HG03139 (cell line): ENCODE results near the gene UGT2B10.

Experiments used
- ATAC-seq: cut with Tn5 transposase; IDR thresholded peaks from one replicate; pipeline ENCODE4 v1.9.1; 2021; ENCODE audit not compliant: unreplicated experiment

Gene UGT2B10

DNA sequence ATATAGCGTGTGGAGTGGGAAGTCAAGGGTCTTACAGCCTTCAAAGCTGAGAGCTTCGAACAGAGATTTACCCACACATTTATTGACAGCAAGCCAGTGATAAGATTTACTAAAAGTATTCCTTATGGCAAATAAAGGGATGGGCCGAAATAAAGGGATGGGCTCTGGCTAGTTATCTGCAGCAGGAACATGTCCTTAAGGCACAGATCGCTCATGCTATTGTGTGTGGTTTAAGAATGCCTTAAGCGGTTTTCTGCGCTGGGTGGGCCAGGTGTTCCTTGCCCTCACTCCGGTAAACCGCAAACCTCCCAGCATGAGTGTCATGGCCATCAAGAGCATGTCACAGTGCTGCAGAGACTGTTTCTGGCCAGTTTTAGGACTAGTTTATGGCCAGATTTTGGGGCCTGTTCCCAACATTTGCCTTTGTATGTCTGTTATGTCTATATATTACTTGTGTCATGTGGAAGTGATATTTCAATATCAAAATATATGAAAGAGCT, 53.5 kb downstream of the UGT2B10 start:
- no peak for ATAC-seq

DNA sequence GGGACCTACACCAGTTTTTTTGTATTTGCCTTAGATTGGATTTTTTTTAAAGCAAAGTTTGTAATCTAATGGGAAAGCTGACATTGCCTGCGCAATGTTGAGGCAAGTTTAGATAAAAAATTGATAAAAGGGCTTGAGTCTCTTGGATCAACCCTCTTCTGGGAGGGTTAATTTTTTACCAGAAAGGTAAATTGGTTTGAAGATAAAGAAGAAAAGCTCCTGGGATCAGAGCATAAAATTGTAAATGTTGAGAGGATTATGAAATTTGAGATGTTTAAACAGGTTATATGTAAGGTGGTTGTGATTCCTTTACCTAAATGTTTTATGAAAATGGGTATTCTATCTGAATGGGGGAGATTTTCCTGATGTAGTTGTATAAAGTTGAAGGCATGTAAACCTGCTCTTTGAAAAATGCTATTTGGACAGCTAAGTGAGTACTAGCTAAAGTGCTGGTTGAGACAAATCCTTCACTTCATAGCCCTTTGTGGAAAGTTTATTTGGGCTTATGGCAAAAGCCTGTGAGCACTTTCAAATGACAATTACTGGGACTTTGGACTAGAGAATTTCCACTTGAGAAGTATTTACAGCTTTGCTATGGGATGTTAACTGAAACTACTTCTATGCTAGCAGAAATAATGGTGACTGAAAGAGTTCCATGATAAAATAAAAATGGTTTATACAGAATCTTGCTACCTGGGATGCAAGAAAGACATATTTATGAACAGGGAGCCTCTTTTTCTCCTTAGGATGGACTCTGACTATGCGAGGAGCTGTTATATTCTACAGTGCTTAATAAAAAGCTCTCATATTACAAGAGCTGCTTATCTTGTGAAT, 56.2 kb downstream of the UGT2B10 start:
- no peak for ATAC-seq

DNA sequence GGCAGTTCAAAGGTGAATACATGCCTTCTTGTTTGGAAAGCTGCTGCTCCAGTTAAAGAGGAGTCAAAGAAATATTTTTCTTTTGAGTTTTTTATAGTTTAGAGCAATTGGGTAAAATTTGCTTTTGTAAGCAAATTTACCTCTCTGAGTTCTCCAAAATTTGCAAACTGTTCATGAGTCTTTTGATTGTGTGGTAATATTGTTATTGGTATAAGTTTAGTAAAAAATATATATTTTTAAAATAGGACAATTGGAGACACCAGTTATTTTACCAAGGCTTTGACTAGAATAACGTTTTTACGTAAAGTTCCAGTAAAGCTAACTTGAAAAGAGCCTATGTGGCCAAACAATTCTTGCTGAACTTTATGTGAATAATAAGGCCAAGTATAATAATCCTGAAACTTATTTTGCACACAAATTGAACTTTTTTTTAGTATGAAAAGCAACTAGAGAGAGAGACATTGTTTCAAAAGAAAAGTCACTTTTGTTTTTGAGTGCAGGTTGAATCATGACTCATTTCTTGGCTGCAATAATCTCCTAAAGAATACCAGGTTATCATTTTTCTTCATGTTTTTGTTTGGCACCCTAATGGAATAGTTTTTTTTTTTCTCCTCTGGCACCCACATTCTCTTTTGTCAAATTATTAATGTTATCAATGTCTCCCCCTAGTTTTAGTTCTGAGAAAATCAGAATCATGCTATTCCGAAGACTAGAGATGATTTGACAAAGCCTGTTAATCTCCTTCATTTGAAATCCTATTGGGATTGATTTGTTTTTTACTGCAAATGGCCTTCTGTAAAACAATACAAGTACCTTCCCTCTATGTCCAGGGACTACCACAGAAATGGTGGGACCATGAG, 57.1 kb downstream of the UGT2B10 start:
- no peak for ATAC-seq

DNA sequence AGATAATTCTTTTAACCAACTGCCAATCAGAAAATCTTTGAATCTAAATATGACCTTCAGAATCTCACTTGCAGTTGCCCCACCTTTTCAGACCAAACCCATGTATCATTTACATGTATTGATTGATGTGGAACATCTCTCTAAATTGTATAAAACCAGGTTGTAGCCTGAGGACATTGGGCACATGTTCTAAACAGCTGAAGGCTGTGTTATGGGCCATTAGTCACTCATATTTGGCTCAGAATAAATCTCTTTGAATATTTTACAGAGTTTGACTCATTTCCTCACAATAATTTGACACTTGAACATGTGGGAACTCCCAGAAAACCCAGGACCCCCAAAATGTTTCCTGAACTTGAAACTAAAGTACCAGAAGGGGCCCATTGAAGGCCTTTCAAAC, 58.7 kb downstream of the UGT2B10 start:
- no peak for ATAC-seq

DNA sequence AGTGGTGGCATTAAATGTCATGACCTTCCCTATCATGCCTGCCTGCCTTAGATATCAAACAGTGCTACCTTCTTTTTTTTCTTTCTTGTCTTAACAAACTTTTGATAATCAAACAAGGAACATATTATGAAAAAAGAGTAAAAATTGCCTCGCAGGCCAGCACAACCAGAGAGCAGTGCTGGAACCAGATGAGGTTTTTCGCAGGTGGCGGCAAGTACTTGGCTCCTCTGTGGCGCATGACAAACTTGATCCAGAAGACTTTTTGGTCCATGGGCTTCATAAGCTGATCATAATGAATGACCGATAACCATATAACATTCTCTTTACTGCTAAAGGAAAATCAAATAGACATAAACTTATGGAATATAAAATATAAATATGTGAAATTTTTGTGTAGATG, 61.8 kb downstream of the UGT2B10 start:
- ATAC-seq: no peak

DNA sequence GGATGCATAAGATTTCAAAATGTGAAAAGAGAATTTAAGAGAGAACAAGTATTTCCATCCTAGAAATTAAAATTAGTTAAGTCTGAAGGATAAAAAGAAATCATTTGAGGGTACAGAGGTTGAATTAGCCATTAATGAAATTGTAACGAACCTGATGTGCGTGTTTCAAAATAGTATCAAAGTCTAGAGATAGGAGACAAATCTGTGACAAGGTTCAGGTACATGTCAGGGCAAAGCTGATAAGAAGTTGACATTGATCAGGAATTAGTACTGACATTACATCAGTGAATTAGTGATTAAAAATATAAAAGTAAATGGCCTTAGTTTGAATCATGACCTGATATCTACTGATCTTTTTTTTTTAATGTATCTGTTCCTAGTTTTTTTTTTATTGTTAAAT, 62.3 kb downstream of the UGT2B10 start:
- no peak for ATAC-seq
